ENCODE data around the gene IFNW1. TPM values are rescaled to one million over a fixed set of nuclear protein-coding genes. Genes with fewer than 3 reads are reported as not detected.

IFNW1 gene
- total and polyA plus RNA-seq, 2 of the 13 experiments (the other 11 are each of a cell fraction or from before 2014, with no cell fraction given) = not detected

- TF ChIP-seq ZBTB43 (CRISPR knock-in tag; conservative IDR thresholded peaks at IDR 0.05) (no peak), FOXA1 (IDR thresholded peaks at IDR 0.05) (no peak), FOXA1 (CRISPR knock-in tag; IDR thresholded peaks at IDR 0.05) (no peak), CC2D1A (CRISPR knock-in tag; IDR thresholded peaks at IDR 0.05) (no peak), FOXO4 (CRISPR knock-in tag; conservative IDR thresholded peaks at IDR 0.05) (no peak), ZBTB14 (CRISPR knock-in tag; IDR thresholded peaks at IDR 0.05) (no peak), ZNF256 (CRISPR knock-in tag; conservative IDR thresholded peaks at IDR 0.05) (no peak)
Measured at GRCh38 chr9:21119093-21119770, 22.4 kb downstream of the IFNW1 start (continued).

GRCh38 chr9:21114311-21114710 is 27.3 kb downstream of the IFNW1 start:
- H2AFZ ChIP-seq (ENCODE audit: low read length) = no peak overlapping the region
- WGBS (ENCODE audit: low lambda C conversion rate) = 0% methylated on average over 2 of the region's 2 CpGs
- ChIA-PET CTCF (ENCODE audit: low intra/inter-chr PET ratio, low total read pairs) (interaction anchor here (1.5 kb wide), 1 partner anchor 1189 kb away, joined by 3 read pairs; no protein-coding TSS in a partner anchor), POLR2A (no interaction called here)
- no peaks in the 10 kb centered on the region for H3K9me3 ChIP-seq (ENCODE audit: low read length)
- FAIRE-seq (no peak), DNase-seq (ENCODE audit: low spot score) (no peak), ATAC-seq (no peak)
- no TSS peak for BruUV-seq (replicated peaks)
- in situ Hi-C loops (cut with HindIII; ENCODE audit: extremely low pct_ligation_motif_present, low pct_unique_long_range_greater_than_20kb) = loop anchor here (5.0 to 25.0 kb wide), 4 partner anchors 502 to 1627 kb away; partner anchors contain the start of gene MLLT3
- no peaks in the 10 kb centered on the region for H4K20me1 ChIP-seq (ENCODE audit: insufficient read depth, low read length)
- H3K27me3 ChIP-seq (ENCODE audit: control insufficient read depth in 1 of 2, insufficient read depth in 2 of 2, low read length in 2 of 2) = no peaks in the 10 kb centered on the region
- no peaks in the 10 kb centered on the region for H3K4me1 ChIP-seq (ENCODE audit: insufficient read depth, low read length)
- H3K36me3 ChIP-seq (replicated peaks in 1 of 2; ENCODE audit: control insufficient read depth in 1 of 2, insufficient read depth in 2 of 2, low read length in 2 of 2) = no peaks in the 10 kb centered on the region
- H3K9ac ChIP-seq (ENCODE audit: insufficient read depth, low read depth, low read length) = no peak overlapping the region
- no peak overlapping the region for H3K4me3 ChIP-seq (replicated peaks in 1 of 3; ENCODE audit: insufficient read depth in 1 of 3, low read depth in 2 of 3, low read length in 3 of 3)
- H3K27ac ChIP-seq (ENCODE audit: extremely low read length, insufficient read depth, low read length) = no peak overlapping the region
- H3K79me2 ChIP-seq (ENCODE audit: insufficient read depth, low read length) = no peaks in the 10 kb centered on the region
- intact Hi-C loops (cut with micrococcal nuclease; ENCODE audit: unreplicated experiment) = loop anchor here (5.0 kb wide), 2 partner anchors 1622 to 1642 kb away; no protein-coding TSS in a partner anchor
- no peak overlapping the region for H3K4me2 ChIP-seq (ENCODE audit: low read depth, low read length)
- TF ChIP-seq ZNF414 (CRISPR knock-in tag; IDR thresholded peaks at IDR 0.05) (no peak), ZNF75D (CRISPR knock-in tag; IDR thresholded peaks at IDR 0.05; ENCODE audit: borderline replicate concordance) (no peak), ZNF569 (CRISPR knock-in tag; IDR thresholded peaks at IDR 0.05; ENCODE audit: borderline replicate concordance) (no peak), ZNF292 (CRISPR knock-in tag; IDR thresholded peaks at IDR 0.05; ENCODE audit: borderline replicate concordance, low read depth) (no peak), ZNF10 (CRISPR knock-in tag; IDR thresholded peaks at IDR 0.05; ENCODE audit: borderline replicate concordance, low read depth) (no peak), LRRFIP1 (CRISPR knock-in tag; conservative IDR thresholded peaks at IDR 0.05) (no peak), ZNF484 (CRISPR knock-in tag; IDR thresholded peaks at IDR 0.05; ENCODE audit: borderline replicate concordance, low read depth) (no peak), ZFP36L2 (CRISPR knock-in tag; IDR thresholded peaks at IDR 0.05) (no peak)

Data from HepG2 (cell line).